Muscle layer of duodenum (tissue), 2 donors: ENCODE data around the gene ADD2.

Experiments used
- H3K27ac ChIP-seq: one replicate; pipeline ENCODE4 v1.7.0; 2013; ENCODE audit warnings: mild to moderate bottlenecking, low read length
- H3K27me3 ChIP-seq: one replicate; pipeline ENCODE4 v1.7.0; 2013; ENCODE audit warnings: low read depth, mild to moderate bottlenecking, control low read depth, low read length
- H3K36me3 ChIP-seq, 2 donors: one replicate each; pipeline ENCODE4 v1.7.0; 2013; ENCODE audit warnings: low read length in 2 of 2, control low read depth in 1 of 2, mild to moderate bottlenecking in 1 of 2; ENCODE audit not compliant: insufficient read depth in 2 of 2, control insufficient read depth in 1 of 2
- H3K4me1 ChIP-seq, 2 donors: one replicate each; pipeline ENCODE4 v1.7.0; 2013; ENCODE audit warnings: low read length in 2 of 2, mild to moderate bottlenecking in 2 of 2, control low read depth in 1 of 2, moderate library complexity in 1 of 2; ENCODE audit not compliant: insufficient read depth in 2 of 2, control insufficient read depth in 1 of 2
- H3K4me3 ChIP-seq, 2 donors: one replicate each; pipeline ENCODE4 v1.7.0; 2013; ENCODE audit warnings: low read length in 2 of 2, low read depth in 1 of 2, mild to moderate bottlenecking in 1 of 2
- H3K9me3 ChIP-seq, 2 donors: one replicate each; pipeline ENCODE4 v1.7.0; 2013; ENCODE audit warnings: low read length in 2 of 2, control low read depth in 1 of 2, mild to moderate bottlenecking in 1 of 2; ENCODE audit not compliant: control insufficient read depth in 1 of 2
- donor health status: healthy.

ADD2 gene

GRCh38 chr2:70676301-70677035 lies 91.5 kb downstream of the ADD2 start:
- H3K27me3 ChIP-seq: no peaks in the 10 kb centered on the region
- H3K4me3 ChIP-seq: no peak overlapping the region
- no peaks in the 10 kb centered on the region for H3K36me3 ChIP-seq
- H3K4me1 ChIP-seq: no peaks in the 10 kb centered on the region
- no peaks in the 10 kb centered on the region for H3K9me3 ChIP-seq
- H3K27ac ChIP-seq: no peak overlapping the region

GRCh38 chr2:70675862-70676261 lies 92.1 kb downstream of the ADD2 start:
- no peaks in the 10 kb centered on the region for H3K36me3 ChIP-seq
- no peaks in the 10 kb centered on the region for H3K9me3 ChIP-seq
- H3K4me3 ChIP-seq: no peak overlapping the region
- no peaks in the 10 kb centered on the region for H3K27me3 ChIP-seq
- H3K27ac ChIP-seq: no peak overlapping the region
- no peaks in the 10 kb centered on the region for H3K4me1 ChIP-seq

- H3K27ac ChIP-seq: no peak overlapping the region
- H3K36me3 ChIP-seq: no peaks in the 10 kb centered on the region
- H3K9me3 ChIP-seq: no peaks in the 10 kb centered on the region
- H3K4me3 ChIP-seq: no peak overlapping the region
- H3K4me1 ChIP-seq: no peaks in the 10 kb centered on the region
- no peaks in the 10 kb centered on the region for H3K27me3 ChIP-seq
Observed at GRCh38 chr2:70674636-70675430, 93.2 kb downstream of the ADD2 start.

- Histone ChIP-seq H3K4me1 (no peaks in the 10 kb centered on the region), H3K27me3 (no peaks in the 10 kb centered on the region), H3K36me3 (no peaks in the 10 kb centered on the region), H3K4me3 (no peak overlapping the region), H3K27ac (no peak overlapping the region), H3K9me3 (no peaks in the 10 kb centered on the region)
Observed at GRCh38 chr2:70673041-70673647, 94.9 kb downstream of the ADD2 start.

GRCh38 chr2:70671092-70671675 lies 96.8 kb downstream of the ADD2 start:
- Histone ChIP-seq H3K4me3 (no peak overlapping the region), H3K36me3 (no peaks in the 10 kb centered on the region), H3K27me3 (no peaks in the 10 kb centered on the region), H3K9me3 (no peaks in the 10 kb centered on the region), H3K4me1 (no peaks in the 10 kb centered on the region), H3K27ac (no peak overlapping the region)

GRCh38 chr2:70670626-70671025 lies 97.4 kb downstream of the ADD2 start:
- H3K4me3 ChIP-seq: no peak overlapping the region
- H3K9me3 ChIP-seq: no peaks in the 10 kb centered on the region
- no peak overlapping the region for H3K27ac ChIP-seq
- no peaks in the 10 kb centered on the region for H3K4me1 ChIP-seq
- H3K27me3 ChIP-seq: no peaks in the 10 kb centered on the region
- H3K36me3 ChIP-seq: no peaks in the 10 kb centered on the region

- no peak overlapping the region for H3K27ac ChIP-seq
Observed at GRCh38 chr2:70670202-70670601, 97.8 kb downstream of the ADD2 start.

GRCh38 chr2:70668911-70669310 lies 99.1 kb downstream of the ADD2 start:
- H3K27me3 ChIP-seq: no peaks in the 10 kb centered on the region
- H3K36me3 ChIP-seq: no peaks in the 10 kb centered on the region
- H3K9me3 ChIP-seq: no peaks in the 10 kb centered on the region
- H3K4me3 ChIP-seq: no peak overlapping the region
- H3K27ac ChIP-seq: no peak overlapping the region
- H3K4me1 ChIP-seq: no peaks in the 10 kb centered on the region

More at GRCh38 chr2:70670202-70670601, 97.8 kb downstream of the ADD2 start:
- Histone ChIP-seq H3K36me3 (no peaks in the 10 kb centered on the region), H3K4me3 (no peak overlapping the region), H3K27me3 (no peaks in the 10 kb centered on the region), H3K4me1 (no peaks in the 10 kb centered on the region), H3K9me3 (no peaks in the 10 kb centered on the region)

- H3K9me3 ChIP-seq: no peaks in the 10 kb centered on the region
- H3K27me3 ChIP-seq: no peaks in the 10 kb centered on the region
- H3K27ac ChIP-seq: no peak overlapping the region
- no peak overlapping the region for H3K4me3 ChIP-seq
- H3K36me3 ChIP-seq: no peaks in the 10 kb centered on the region
- no peaks in the 10 kb centered on the region for H3K4me1 ChIP-seq
Observed at GRCh38 chr2:70668432-70668831, 99.6 kb downstream of the ADD2 start.

- no peak overlapping the region for H3K27ac ChIP-seq
- H3K4me3 ChIP-seq: no peak overlapping the region
- no peaks in the 10 kb centered on the region for H3K27me3 ChIP-seq
- H3K4me1 ChIP-seq: no peaks in the 10 kb centered on the region
- no peaks in the 10 kb centered on the region for H3K36me3 ChIP-seq
- no peaks in the 10 kb centered on the region for H3K9me3 ChIP-seq
Observed at GRCh38 chr2:70664525-70664924, 103.5 kb downstream of the ADD2 start.

- Histone ChIP-seq H3K9me3 (no peaks in the 10 kb centered on the region), H3K27me3 (no peaks in the 10 kb centered on the region), H3K36me3 (no peaks in the 10 kb centered on the region), H3K27ac (no peak overlapping the region), H3K4me3 (no peak overlapping the region), H3K4me1 (no peaks in the 10 kb centered on the region)
Observed at GRCh38 chr2:70663411-70663810, 104.6 kb downstream of the ADD2 start.
